ENCODE measurements around the gene ZFYVE26. TPM values are rescaled to one million over a fixed set of nuclear protein-coding genes. Genes with fewer than 3 reads are reported as not detected.

The ZFYVE26 gene
- total RNA-seq, 2 experiments from 2014 or later = 14.4 to 16.8 TPM

- no peak for TF ChIP-seq CTCF (IDR thresholded peaks at IDR 0.05)
- Mint-ChIP-seq H3K9me3 (peaks cover 2% of the 10 kb centered on the region), H3K4me1 (ENCODE audit: low read depth) (peaks cover 11% of the 10 kb centered on the region), H3K36me3 (ENCODE audit: low read depth) (peaks cover 28% of the 10 kb centered on the region), H3K27ac (peak overlapping the region; percentile 36), H3K27me3 (no peaks in the 10 kb centered on the region), H3K4me3 (no peak overlapping the region)
- intact Hi-C loops (cut with micrococcal nuclease) = no loop called here
- POLR2A ChIA-PET = no interaction called here
- CTCF ChIA-PET = no interaction called here
- ATAC-seq (peak; percentile 87), DNase-seq (peak; percentile 35)
Observed at GRCh38 chr14:67746927-67747326, 69.5 kb downstream of the ZFYVE26 start.

GRCh38 chr14:67744046-67744445, 72.3 kb downstream of the ZFYVE26 start:
- H3K36me3 Mint-ChIP-seq (ENCODE audit: low read depth) = peaks cover 23% of the 10 kb centered on the region
- no peak for TF ChIP-seq CTCF (IDR thresholded peaks at IDR 0.05)
- no peak overlapping the region for H3K27ac Mint-ChIP-seq
- no peak for ATAC-seq
- intact Hi-C loops (cut with micrococcal nuclease) = no loop called here
- no peak overlapping the region for H3K4me3 Mint-ChIP-seq
- ChIA-PET CTCF (no interaction called here), POLR2A (no interaction called here)
- H3K4me1 Mint-ChIP-seq (ENCODE audit: low read depth) = peaks cover 11% of the 10 kb centered on the region
- H3K9me3 Mint-ChIP-seq = peaks cover 2% of the 10 kb centered on the region
- no peaks in the 10 kb centered on the region for H3K27me3 Mint-ChIP-seq
- DNase-seq = no peak

- TF ChIP-seq CTCF (IDR thresholded peaks at IDR 0.05) = no peak
- H3K36me3 Mint-ChIP-seq (ENCODE audit: low read depth) = no peaks in the 10 kb centered on the region
- intact Hi-C loops (cut with micrococcal nuclease) = no loop called here
- no peak for ATAC-seq
- H3K27ac Mint-ChIP-seq = no peak overlapping the region
- ChIA-PET POLR2A (no interaction called here), CTCF (no interaction called here)
- no peaks in the 10 kb centered on the region for H3K27me3 Mint-ChIP-seq
- H3K4me3 Mint-ChIP-seq = no peak overlapping the region
- H3K9me3 Mint-ChIP-seq = no peaks in the 10 kb centered on the region
- H3K4me1 Mint-ChIP-seq (ENCODE audit: low read depth) = no peaks in the 10 kb centered on the region
- DNase-seq = peak; percentile 24
Observed at GRCh38 chr14:67738740-67739504, 77.5 kb downstream of the ZFYVE26 start.

- H3K4me1 Mint-ChIP-seq (ENCODE audit: low read depth) = no peaks in the 10 kb centered on the region
- H3K36me3 Mint-ChIP-seq (ENCODE audit: low read depth) = no peaks in the 10 kb centered on the region
- H3K27ac Mint-ChIP-seq = no peak overlapping the region
- intact Hi-C loops (cut with micrococcal nuclease) = no loop called here
- no peak for TF ChIP-seq CTCF (IDR thresholded peaks at IDR 0.05)
- DNase-seq (no peak), ATAC-seq (no peak)
- no peak overlapping the region for H3K4me3 Mint-ChIP-seq
- ChIA-PET CTCF (no interaction called here), POLR2A (no interaction called here)
- no peaks in the 10 kb centered on the region for H3K27me3 Mint-ChIP-seq
- H3K9me3 Mint-ChIP-seq = no peaks in the 10 kb centered on the region
Observed at GRCh38 chr14:67736771-67737170, 79.6 kb downstream of the ZFYVE26 start.

- Mint-ChIP-seq H3K4me1 (ENCODE audit: low read depth) (no peaks in the 10 kb centered on the region), H3K9me3 (no peaks in the 10 kb centered on the region), H3K4me3 (no peak overlapping the region), H3K36me3 (ENCODE audit: low read depth) (no peaks in the 10 kb centered on the region), H3K27me3 (no peaks in the 10 kb centered on the region), H3K27ac (no peak overlapping the region)
- ATAC-seq = no peak
- CTCF ChIA-PET = no interaction called here
- DNase-seq = no peak
- POLR2A ChIA-PET = no interaction called here
- TF ChIP-seq CTCF (IDR thresholded peaks at IDR 0.05) = no peak
- intact Hi-C loops (cut with micrococcal nuclease) = no loop called here
Observed at GRCh38 chr14:67735336-67736147, 80.8 kb downstream of the ZFYVE26 start.
